Neural cell (in vitro differentiated cells): ENCODE measurements around the gene TMEM235. TPM values are rescaled to one million over a fixed set of nuclear protein-coding genes. Genes with fewer than 3 reads are reported as not detected.
A peak's percentile ranks its signal among the peaks of the same experiment; 100 is the strongest.

Experiments
- H2AFZ ChIP-seq: fragments of 200-600, 300-800 bp; sonication (generic), shearing (Covaris generic); 2 replicates; pipeline ENCODE4 v1.6.0; 2014; ENCODE audit warnings: low read depth, mild to moderate bottlenecking, antibody characterized with exemption, low read length, moderate library complexity
- H3F3A ChIP-seq: fragments of 200-600 bp; shearing (Covaris generic); 2 replicates; pipeline ENCODE4 v1.6.1; 2016; ENCODE audit warnings: mild to moderate bottlenecking, moderate library complexity, mixed read lengths, antibody characterized with exemption, low read length; ENCODE audit not compliant: insufficient read depth, poor library complexity, severe bottlenecking
- H3K27ac ChIP-seq: fragments of 200-600, 300-800 bp; sonication (generic), shearing (Covaris generic); 2 replicates; pipeline ENCODE4 v1.5.1; 2014; ENCODE audit warnings: mild to moderate bottlenecking, low read length, moderate library complexity
- H3K27me3 ChIP-seq: fragments of 300-800, 200-600 bp; sonication (generic), shearing (Covaris generic); 2 replicates; pipeline ENCODE4 v1.6.0; 2014; ENCODE audit warnings: mild to moderate bottlenecking, low read depth, low read length, moderate library complexity; ENCODE audit not compliant: insufficient read depth
- H3K36me3 ChIP-seq: fragments of 300-800, 200-600 bp; sonication (generic), shearing (Covaris generic); 2 replicates; pipeline ENCODE4 v1.5.1; 2014; ENCODE audit warnings: mild to moderate bottlenecking, antibody characterized with exemption, low read length, moderate library complexity; ENCODE audit not compliant: insufficient read depth
- H3K4me2 ChIP-seq: fragments of 300-800, 200-600 bp; sonication (generic), shearing (Covaris generic); 2 replicates; pipeline ENCODE4 v1.6.0; 2014; ENCODE audit warnings: mild to moderate bottlenecking, low read length
- H3K4me3 ChIP-seq: fragments of 300-800, 200-600 bp; sonication (generic), shearing (Covaris generic); 2 replicates; pipeline ENCODE4 v1.5.1; 2014; ENCODE audit warnings: mild to moderate bottlenecking, low read length, moderate library complexity
- H3K79me2 ChIP-seq: fragments of 200-600 bp; shearing (Covaris generic); replicated peaks from 2 replicates; pipeline ENCODE4 v1.6.0; 2014; ENCODE audit warnings: mild to moderate bottlenecking, low read length, moderate library complexity; ENCODE audit not compliant: insufficient read depth
- H3K9ac ChIP-seq: fragments of 300-800, 200-600 bp; sonication (generic), shearing (Covaris generic); 2 replicates; pipeline ENCODE4 v1.6.1; 2016; ENCODE audit warnings: mild to moderate bottlenecking, low read length, mixed read lengths
- H3K9me2 ChIP-seq: fragments of 200-600 bp; shearing (Covaris generic); 2 replicates; pipeline ENCODE4 v1.6.1; 2016; ENCODE audit warnings: mild to moderate bottlenecking, low read length, mixed read lengths; ENCODE audit not compliant: insufficient read depth
- H3K9me3 ChIP-seq: fragments of 200-600, 300-800 bp; sonication (generic), shearing (Covaris generic); 2 replicates; pipeline ENCODE4 v1.6.1; 2016; ENCODE audit warnings: mild to moderate bottlenecking, mixed run types, low read length, moderate library complexity, mixed read lengths
- H4K20me1 ChIP-seq: fragments of 200-600 bp; shearing (Covaris generic); 2 replicates; pipeline ENCODE4 v1.6.1; 2016; ENCODE audit warnings: mild to moderate bottlenecking, mixed run types; ENCODE audit not compliant: insufficient read depth
- EP300 ChIP-seq: fragments of 450-650 bp; conservative IDR thresholded peaks from 2 replicates; pipeline ENCODE4 v1.6.1; 2014; ENCODE audit warnings: antibody characterized with exemption, mild to moderate bottlenecking, moderate library complexity; ENCODE audit not compliant: poor library complexity, severe bottlenecking
- EZH2 ChIP-seq: fragments of 200-600, 300-800 bp; shearing (Covaris generic), sonication (generic); IDR thresholded peaks from 2 replicates; pipeline ENCODE4 v1.6.1; 2014; ENCODE audit warnings: antibody characterized with exemption, low read length, borderline replicate concordance, mild to moderate bottlenecking; ENCODE audit not compliant: insufficient read depth, poor library complexity, severe bottlenecking
- MXI1 ChIP-seq: fragments of 450-650 bp; conservative IDR thresholded peaks from 2 replicates; pipeline ENCODE4 v1.6.1; 2014; ENCODE audit warnings: antibody characterized with exemption, mild to moderate bottlenecking; ENCODE audit not compliant: poor library complexity, severe bottlenecking
- POLR2AphosphoS5 ChIP-seq: IDR thresholded peaks from 2 replicates; pipeline ENCODE4 v1.6.1; 2012
- RAD21 ChIP-seq: fragments of 450-650 bp; conservative IDR thresholded peaks from 2 replicates; pipeline ENCODE4 v1.6.1; 2014; ENCODE audit warnings: antibody characterized with exemption, mild to moderate bottlenecking, moderate library complexity
- SMC3 ChIP-seq: fragments of 450-650 bp; conservative IDR thresholded peaks from 2 replicates; pipeline ENCODE4 v1.6.1; 2014; ENCODE audit warnings: antibody characterized with exemption, mild to moderate bottlenecking, moderate library complexity; ENCODE audit not compliant: poor library complexity
- TAF1 ChIP-seq: IDR thresholded peaks from 2 replicates; pipeline ENCODE4 v1.6.1; 2012; ENCODE audit warnings: low read depth
- polyA plus RNA-seq: library from polyadenylated mRNA; depleted of rRNA; stranded (reverse); fragments of >200 nt; gene quantifications from 2 replicates; pipeline ENCODE4 v1.2.3, GENCODE V29; 2014
- TF ChIP-seq, protein P1 (sequence below): IDR thresholded peaks from 2 replicates; pipeline ENCODE4 v1.6.1; 2012; ENCODE audit warnings: borderline replicate concordance
- TF ChIP-seq, protein P2 (sequence below): fragments of 450-650 bp; IDR thresholded peaks from 2 replicates; pipeline ENCODE4 v1.5.1; 2014; ENCODE audit warnings: antibody characterized with exemption, mild to moderate bottlenecking, moderate library complexity; ENCODE audit not compliant: poor library complexity, severe bottlenecking

TMEM235 gene
- polyA plus RNA-seq, 1 donor from 2014 or later = not detected

DNA sequence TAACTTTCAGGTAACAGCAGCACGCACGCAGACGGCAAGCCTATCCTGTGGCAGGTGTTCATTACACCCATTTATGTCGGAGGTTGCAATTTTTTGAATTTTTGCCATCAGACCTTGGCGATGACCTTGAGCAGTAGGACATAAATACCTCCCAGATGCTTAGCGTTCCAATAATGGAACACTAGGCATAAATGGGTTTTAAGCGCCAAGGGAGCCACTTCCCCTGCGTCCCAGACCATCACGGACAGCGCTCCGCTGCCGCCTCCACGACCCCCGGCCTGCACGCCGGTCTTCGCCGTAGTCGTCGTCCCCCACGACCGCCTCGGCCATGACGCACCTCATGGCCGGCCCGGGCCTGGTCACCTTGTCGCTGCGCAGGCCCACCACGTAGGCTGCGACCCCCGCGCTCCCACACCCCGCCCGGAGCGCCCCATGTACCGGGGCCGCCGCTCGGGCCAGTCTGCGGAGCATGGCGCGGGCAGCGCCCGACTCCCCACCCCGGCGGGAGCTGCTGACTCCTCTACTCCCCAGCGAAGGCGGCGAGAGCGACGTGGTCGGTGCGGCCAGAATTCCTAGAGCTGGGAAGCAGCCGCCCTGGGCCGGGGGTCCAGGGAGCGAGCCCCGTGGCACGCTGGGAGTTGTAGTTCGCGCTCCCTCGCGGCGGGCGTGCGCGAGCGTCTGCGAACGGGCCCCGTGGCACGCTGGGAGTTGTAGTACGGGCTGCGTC lies 22.7 kb downstream of the TMEM235 start:
- H3K9ac ChIP-seq = peak overlapping the region; percentile 88
- H3K4me3 ChIP-seq = peak overlapping the region; percentile 100
- H3K9me2 ChIP-seq = no peaks in the 10 kb centered on the region
- no peaks in the 10 kb centered on the region for H3K79me2 ChIP-seq
- peak overlapping the region; percentile 99 for H2AFZ ChIP-seq
- H4K20me1 ChIP-seq = no peaks in the 10 kb centered on the region
- H3K27me3 ChIP-seq = no peaks in the 10 kb centered on the region
- H3K36me3 ChIP-seq = no peaks in the 10 kb centered on the region
- H3K9me3 ChIP-seq = no peaks in the 10 kb centered on the region
- peak overlapping the region; percentile 31 for H3K4me2 ChIP-seq
- no peaks in the 10 kb centered on the region for H3F3A ChIP-seq
- peak overlapping the region; percentile 75 for H3K27ac ChIP-seq
- TF ChIP-seq EZH2 (no peak), POLR2AphosphoS5 (peak; percentile 90), SMC3 (peak; percentile 50), MXI1 (peak; percentile 77), TAF1 (no peak), EP300 (peak; percentile 53), RAD21 (peak; percentile 30)
- TF ChIP-seq, protein P1, sequence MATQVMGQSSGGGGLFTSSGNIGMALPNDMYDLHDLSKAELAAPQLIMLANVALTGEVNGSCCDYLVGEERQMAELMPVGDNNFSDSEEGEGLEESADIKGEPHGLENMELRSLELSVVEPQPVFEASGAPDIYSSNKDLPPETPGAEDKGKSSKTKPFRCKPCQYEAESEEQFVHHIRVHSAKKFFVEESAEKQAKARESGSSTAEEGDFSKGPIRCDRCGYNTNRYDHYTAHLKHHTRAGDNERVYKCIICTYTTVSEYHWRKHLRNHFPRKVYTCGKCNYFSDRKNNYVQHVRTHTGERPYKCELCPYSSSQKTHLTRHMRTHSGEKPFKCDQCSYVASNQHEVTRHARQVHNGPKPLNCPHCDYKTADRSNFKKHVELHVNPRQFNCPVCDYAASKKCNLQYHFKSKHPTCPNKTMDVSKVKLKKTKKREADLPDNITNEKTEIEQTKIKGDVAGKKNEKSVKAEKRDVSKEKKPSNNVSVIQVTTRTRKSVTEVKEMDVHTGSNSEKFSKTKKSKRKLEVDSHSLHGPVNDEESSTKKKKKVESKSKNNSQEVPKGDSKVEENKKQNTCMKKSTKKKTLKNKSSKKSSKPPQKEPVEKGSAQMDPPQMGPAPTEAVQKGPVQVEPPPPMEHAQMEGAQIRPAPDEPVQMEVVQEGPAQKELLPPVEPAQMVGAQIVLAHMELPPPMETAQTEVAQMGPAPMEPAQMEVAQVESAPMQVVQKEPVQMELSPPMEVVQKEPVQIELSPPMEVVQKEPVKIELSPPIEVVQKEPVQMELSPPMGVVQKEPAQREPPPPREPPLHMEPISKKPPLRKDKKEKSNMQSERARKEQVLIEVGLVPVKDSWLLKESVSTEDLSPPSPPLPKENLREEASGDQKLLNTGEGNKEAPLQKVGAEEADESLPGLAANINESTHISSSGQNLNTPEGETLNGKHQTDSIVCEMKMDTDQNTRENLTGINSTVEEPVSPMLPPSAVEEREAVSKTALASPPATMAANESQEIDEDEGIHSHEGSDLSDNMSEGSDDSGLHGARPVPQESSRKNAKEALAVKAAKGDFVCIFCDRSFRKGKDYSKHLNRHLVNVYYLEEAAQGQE = peak; percentile 87
- TF ChIP-seq, protein P2, sequence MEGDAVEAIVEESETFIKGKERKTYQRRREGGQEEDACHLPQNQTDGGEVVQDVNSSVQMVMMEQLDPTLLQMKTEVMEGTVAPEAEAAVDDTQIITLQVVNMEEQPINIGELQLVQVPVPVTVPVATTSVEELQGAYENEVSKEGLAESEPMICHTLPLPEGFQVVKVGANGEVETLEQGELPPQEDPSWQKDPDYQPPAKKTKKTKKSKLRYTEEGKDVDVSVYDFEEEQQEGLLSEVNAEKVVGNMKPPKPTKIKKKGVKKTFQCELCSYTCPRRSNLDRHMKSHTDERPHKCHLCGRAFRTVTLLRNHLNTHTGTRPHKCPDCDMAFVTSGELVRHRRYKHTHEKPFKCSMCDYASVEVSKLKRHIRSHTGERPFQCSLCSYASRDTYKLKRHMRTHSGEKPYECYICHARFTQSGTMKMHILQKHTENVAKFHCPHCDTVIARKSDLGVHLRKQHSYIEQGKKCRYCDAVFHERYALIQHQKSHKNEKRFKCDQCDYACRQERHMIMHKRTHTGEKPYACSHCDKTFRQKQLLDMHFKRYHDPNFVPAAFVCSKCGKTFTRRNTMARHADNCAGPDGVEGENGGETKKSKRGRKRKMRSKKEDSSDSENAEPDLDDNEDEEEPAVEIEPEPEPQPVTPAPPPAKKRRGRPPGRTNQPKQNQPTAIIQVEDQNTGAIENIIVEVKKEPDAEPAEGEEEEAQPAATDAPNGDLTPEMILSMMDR = no peak

DNA sequence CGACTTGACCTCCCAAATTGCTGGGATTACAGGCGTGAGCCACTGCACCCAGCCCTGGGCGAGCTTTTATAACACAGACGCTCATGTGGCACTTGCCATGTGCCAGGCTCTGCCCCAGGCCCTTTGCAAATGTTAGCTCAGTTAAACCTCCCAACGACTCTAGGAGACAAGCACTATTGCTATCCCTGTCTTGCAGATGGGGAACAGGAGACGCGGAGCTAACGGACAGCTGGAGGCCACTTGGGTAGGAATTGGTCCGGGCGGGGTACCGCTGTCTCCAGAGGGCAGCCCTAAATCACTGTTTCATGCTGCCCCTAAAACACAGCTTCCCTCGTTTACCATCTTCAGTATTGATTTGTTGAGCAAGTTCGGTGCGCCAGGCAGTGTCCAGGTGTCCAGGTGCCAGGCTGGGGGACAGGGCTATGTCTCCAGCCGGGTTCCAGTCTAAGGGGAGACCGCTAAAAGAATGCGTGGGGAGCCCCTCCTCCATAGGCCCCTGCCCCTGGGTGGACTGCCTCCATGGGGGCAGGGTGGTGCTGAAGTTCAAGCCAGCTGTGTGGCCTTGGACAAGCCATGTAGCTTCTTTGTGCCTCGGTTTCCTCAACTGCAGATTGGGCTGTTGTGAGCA lies 23.7 kb downstream of the TMEM235 start:
- H3K27ac ChIP-seq = no peak overlapping the region
- H3K4me2 ChIP-seq = no peak overlapping the region
- H4K20me1 ChIP-seq = no peaks in the 10 kb centered on the region
- no peak overlapping the region for H2AFZ ChIP-seq
- no peaks in the 10 kb centered on the region for H3K36me3 ChIP-seq
- H3K9me2 ChIP-seq = no peaks in the 10 kb centered on the region
- H3K4me3 ChIP-seq = no peak overlapping the region
- H3F3A ChIP-seq = no peaks in the 10 kb centered on the region
- no peaks in the 10 kb centered on the region for H3K27me3 ChIP-seq
- no peaks in the 10 kb centered on the region for H3K9me3 ChIP-seq
- TF ChIP-seq EZH2 (no peak), SMC3 (no peak), RAD21 (no peak), POLR2AphosphoS5 (no peak), EP300 (no peak)
- TF ChIP-seq, protein P2 = no peak
- no peak overlapping the region for H3K9ac ChIP-seq
- H3K79me2 ChIP-seq = no peaks in the 10 kb centered on the region
